HCT116 (cell line): ENCODE data around the gene SLC35F3. TPM values are rescaled to one million over a fixed set of nuclear protein-coding genes. Genes with fewer than 3 reads are reported as not detected.

Experiments
- ATAC-seq: fragments of 200-7000 bp; cut with Tn5 transposase; 2 replicates; pipeline ENCODE4 v1.9.1; 2020; ENCODE audit warnings: mild to moderate bottlenecking, moderate library complexity
- BruUV-seq: library from RNA; stranded (reverse); fragments of 400-500 nt; replicated peaks from 2 replicates; lab custom pipeline; 2021; lab: Mats Ljungman, UMichigan
- CTCF ChIA-PET: fragments of 300-600 bp; sonication (Branson Sonifier 250); formaldehyde crosslinking; loops from one replicate; lab custom pipeline; 2021; ENCODE audit warnings: antibody characterized with exemption; lab: Charles Lee
- POLR2A ChIA-PET: fragments of 300-600, 350-600 bp; sonication (Branson Sonifier 250); formaldehyde crosslinking; loops from one replicate; lab custom pipeline; 2021; ENCODE audit warnings: antibody characterized with exemption; lab: Charles Lee
- RAD21 ChIA-PET, 2 experiments: fragments of 300-600 bp; sonication (Branson Sonifier 250); formaldehyde crosslinking; loops; one replicate each; lab custom pipeline; 2023; ENCODE audit warnings: low total read pairs in 2 of 2; ENCODE audit not compliant: uncharacterized antibody in 2 of 2, unreplicated experiment in 2 of 2, low non-redundant PET in 1 of 2; lab: Charles Lee
- DNase-seq: peaks from one replicate; pipeline ENCODE4 v3.0.0-alpha.2; 2010; ENCODE audit warnings: low read depth, low spot score
- H2AFZ ChIP-seq: fragments of 200-600 bp; shearing (Covaris generic), sonication (generic); 2 replicates; pipeline ENCODE4 v1.6.1; 2017; ENCODE audit warnings: low read depth, mixed run types, mixed read lengths, antibody characterized with exemption, low read length; ENCODE audit not compliant: poor library complexity, severe bottlenecking
- H3K27ac ChIP-seq: 2 replicates; pipeline ENCODE4 v1.5.1; 2012; ENCODE audit warnings: low read depth, low read length
- H3K27me3 ChIP-seq: fragments of 200-600 bp; sonication (generic); 2 replicates; pipeline ENCODE4 v1.6.1; 2016; ENCODE audit warnings: mixed run types, low read length, mixed read lengths; ENCODE audit not compliant: insufficient read depth
- H3K36me3 ChIP-seq, 2 experiments: fragments of 200-500 bp in 1 of 2; fragments of 200-600 bp in 1 of 2; sonication (Bioruptor generic) in 1 of 2; sonication (generic) in 1 of 2; 2 replicates each; pipeline versions ENCODE4 v1.5.1 to v1.6.1; 2014 to 2016; ENCODE audit warnings: low read length in 2 of 2, inconsistent platforms in 1 of 2, mixed read lengths in 1 of 2, mixed run types in 1 of 2; ENCODE audit not compliant: insufficient read depth in 2 of 2, control insufficient read depth in 1 of 2
- H3K4me1 ChIP-seq, 2 experiments: fragments of 200-600 bp in 1 of 2; sonication (generic) in 1 of 2; 2 replicates each; pipeline versions ENCODE4 v1.5.1 to v1.6.1; 2012 to 2017; ENCODE audit warnings: low read length in 2 of 2, inconsistent platforms in 1 of 2, mild to moderate bottlenecking in 1 of 2, mixed read lengths in 1 of 2, mixed run types in 1 of 2, moderate library complexity in 1 of 2; ENCODE audit not compliant: insufficient read depth in 2 of 2, control insufficient read depth in 1 of 2
- H3K4me2 ChIP-seq: fragments of 200-600 bp; sonication (generic); 2 replicates; pipeline ENCODE4 v1.6.1; 2017; ENCODE audit warnings: mixed run types, low read length, mixed read lengths
- H3K4me3 ChIP-seq, 2 experiments: fragments of 200-600 bp in 1 of 2; sonication (generic) in 1 of 2; replicated peaks in 1 of 2; 2 replicates each; pipeline ENCODE4 v1.5.1; 2011 to 2016; ENCODE audit warnings: low read length in 2 of 2, control low read depth in 1 of 2, low read depth in 1 of 2, mild to moderate bottlenecking in 1 of 2, mixed read lengths in 1 of 2, mixed run types in 1 of 2
- H3K79me2 ChIP-seq: fragments of 200-600 bp; sonication (generic); 2 replicates; pipeline ENCODE4 v1.6.1; 2017; ENCODE audit warnings: mild to moderate bottlenecking, mixed run types, low read length, moderate library complexity, mixed read lengths; ENCODE audit not compliant: insufficient read depth
- H3K9ac ChIP-seq: fragments of 200-600 bp; sonication (generic); 2 replicates; pipeline ENCODE4 v1.6.1; 2016; ENCODE audit warnings: low read length, mixed read lengths
- H3K9me2 ChIP-seq: fragments of 200-600 bp; sonication (generic), shearing (Covaris generic); 2 replicates; pipeline ENCODE4 v1.6.1; 2017; ENCODE audit warnings: mixed run types, mild to moderate bottlenecking, moderate library complexity; ENCODE audit not compliant: insufficient read depth
- H3K9me3 ChIP-seq, 2 experiments: fragments of 200-500 bp in 1 of 2; fragments of 200-600 bp in 1 of 2; sonication (Bioruptor generic) in 1 of 2; sonication (generic) in 1 of 2; 2 replicates each; pipeline ENCODE4 v1.6.1; 2014 to 2017; ENCODE audit warnings: low read length in 2 of 2, mixed read lengths in 2 of 2, inconsistent platforms in 1 of 2, low read depth in 1 of 2, mild to moderate bottlenecking in 1 of 2, mixed run types in 1 of 2, moderate library complexity in 1 of 2; ENCODE audit not compliant: control insufficient read depth in 1 of 2, insufficient read depth in 1 of 2
- H4K20me1 ChIP-seq: fragments of 200-600 bp; sonication (generic), shearing (Covaris generic); 2 replicates; pipeline ENCODE4 v1.6.1; 2017; ENCODE audit warnings: mixed run types, mild to moderate bottlenecking, moderate library complexity; ENCODE audit not compliant: insufficient read depth
- CEBPB ChIP-seq: IDR thresholded peaks from 2 replicates; pipeline ENCODE4 v1.6.1; 2012; ENCODE audit warnings: low read depth
- POLR2A ChIP-seq: IDR thresholded peaks from 2 replicates; pipeline ENCODE4 v1.7.0; 2011; ENCODE audit warnings: borderline replicate concordance; ENCODE audit not compliant: insufficient read depth, insufficient read length; ENCODE audit errors: extremely low read depth
- RAD21 ChIP-seq: IDR thresholded peaks from 2 replicates; pipeline ENCODE4 v1.6.1; 2012; ENCODE audit warnings: low read depth, mild to moderate bottlenecking
- intact Hi-C: fragments of 100-400 bp; cut with micrococcal nuclease; formaldehyde crosslinking; loops from 2 replicates; pipeline ENCODE4 v1.10.0; 2022
- total RNA-seq: library from RNA; stranded (reverse); gene quantifications from one replicate; pipeline ENCODE4 v1.2.1, GENCODE V29; 2021; ENCODE audit not compliant: unreplicated experiment
- TF ChIP-seq, protein P1 (sequence below), 3 experiments: fragments of 200-600 bp in 1 of 3; sonication (generic) in 1 of 3; IDR thresholded peaks in 2 of 3; conservative IDR thresholded peaks in 1 of 3; 2 replicates each; pipeline ENCODE4 v1.5.1; 2012 to 2017; ENCODE audit warnings: low read depth in 2 of 3, low read length in 2 of 3, antibody characterized with exemption in 1 of 3, borderline replicate concordance in 1 of 3, control low read depth in 1 of 3, mild to moderate bottlenecking in 1 of 3, mixed read lengths in 1 of 3, mixed run types in 1 of 3, moderate library complexity in 1 of 3; ENCODE audit not compliant: insufficient read depth in 1 of 3

The SLC35F3 gene
- total RNA-seq, 1 experiment from 2014 or later, result 6.4 TPM

DNA sequence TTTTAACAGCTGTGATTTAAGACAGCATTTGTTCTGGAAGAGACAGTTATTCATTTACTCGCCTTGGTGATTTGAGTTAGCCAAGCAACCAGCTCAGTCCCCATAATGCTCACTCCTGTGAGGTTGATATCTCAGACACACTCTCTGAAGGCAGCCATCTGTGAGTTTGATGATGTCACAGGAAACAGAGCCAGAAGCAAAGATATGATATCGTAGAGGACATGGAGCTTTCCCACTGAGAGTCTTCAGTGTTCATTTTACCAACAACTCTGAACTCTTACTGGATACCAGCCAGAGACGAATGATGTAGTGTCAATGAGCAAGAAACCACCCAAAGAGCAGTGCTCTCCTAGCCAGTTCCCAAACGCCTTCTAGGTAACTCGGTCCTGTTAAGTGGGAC is 219.4 kb downstream of the SLC35F3 start (continued):
- TF ChIP-seq, protein P1, sequence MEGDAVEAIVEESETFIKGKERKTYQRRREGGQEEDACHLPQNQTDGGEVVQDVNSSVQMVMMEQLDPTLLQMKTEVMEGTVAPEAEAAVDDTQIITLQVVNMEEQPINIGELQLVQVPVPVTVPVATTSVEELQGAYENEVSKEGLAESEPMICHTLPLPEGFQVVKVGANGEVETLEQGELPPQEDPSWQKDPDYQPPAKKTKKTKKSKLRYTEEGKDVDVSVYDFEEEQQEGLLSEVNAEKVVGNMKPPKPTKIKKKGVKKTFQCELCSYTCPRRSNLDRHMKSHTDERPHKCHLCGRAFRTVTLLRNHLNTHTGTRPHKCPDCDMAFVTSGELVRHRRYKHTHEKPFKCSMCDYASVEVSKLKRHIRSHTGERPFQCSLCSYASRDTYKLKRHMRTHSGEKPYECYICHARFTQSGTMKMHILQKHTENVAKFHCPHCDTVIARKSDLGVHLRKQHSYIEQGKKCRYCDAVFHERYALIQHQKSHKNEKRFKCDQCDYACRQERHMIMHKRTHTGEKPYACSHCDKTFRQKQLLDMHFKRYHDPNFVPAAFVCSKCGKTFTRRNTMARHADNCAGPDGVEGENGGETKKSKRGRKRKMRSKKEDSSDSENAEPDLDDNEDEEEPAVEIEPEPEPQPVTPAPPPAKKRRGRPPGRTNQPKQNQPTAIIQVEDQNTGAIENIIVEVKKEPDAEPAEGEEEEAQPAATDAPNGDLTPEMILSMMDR (IDR thresholded peaks at IDR 0.05 in 2 of 3, conservative IDR thresholded peaks at IDR 0.05 in 1 of 3; ENCODE audit: borderline replicate concordance in 1 of 3, insufficient read depth in 1 of 3, low read depth in 2 of 3, low read length in 2 of 3), result no peak
- TF ChIP-seq CEBPB, result no peak

DNA sequence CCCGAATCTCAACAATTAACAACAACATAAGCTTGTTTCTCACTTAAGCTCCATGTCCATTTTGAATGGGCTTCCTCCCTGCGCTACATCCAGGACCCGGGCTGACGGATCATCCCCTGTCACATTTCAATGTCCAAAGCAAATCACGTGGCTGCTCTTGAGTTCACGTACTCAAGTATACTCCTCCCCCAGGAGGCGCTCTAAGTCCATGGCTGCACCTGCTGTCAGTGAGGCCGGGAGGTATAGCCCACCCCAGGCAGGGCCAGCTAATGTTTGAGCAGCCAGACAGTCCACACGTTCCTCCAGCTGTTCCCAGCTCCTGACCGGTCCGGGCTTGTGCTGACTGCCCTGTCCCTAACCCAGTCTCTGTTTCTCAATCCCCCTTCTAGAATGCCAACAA is 220.8 kb downstream of the SLC35F3 start:
- ChIA-PET CTCF (interaction anchor here (0.8 to 1.2 kb wide), 2 partner anchors 9 to 185 kb away, joined by 3 to 4 read pairs; no protein-coding TSS in a partner anchor), POLR2A (no interaction called here), RAD21 (no interaction called here)
- Histone ChIP-seq H3K27ac (no peak overlapping the region), H3K9me2 (no peaks in the 10 kb centered on the region), H4K20me1 (no peaks in the 10 kb centered on the region), H2AFZ (no peak overlapping the region), H3K4me3 (no peak overlapping the region), H3K36me3 (no peaks in the 10 kb centered on the region), H3K4me2 (no peak overlapping the region), H3K4me1 (peaks cover 0 to 4% of the 10 kb centered on the region in 2 experiments; a peak in 1 of 4 replicates), H3K79me2 (no peaks in the 10 kb centered on the region), H3K9me3 (no peaks in the 10 kb centered on the region), H3K27me3 (no peaks in the 10 kb centered on the region), H3K9ac (no peak overlapping the region)
- TF ChIP-seq POLR2A (no peak), RAD21 (peak; percentile 54)
- TF ChIP-seq, protein P1 (IDR thresholded peaks at IDR 0.05 in 2 of 3, conservative IDR thresholded peaks at IDR 0.05 in 1 of 3; ENCODE audit: borderline replicate concordance in 1 of 3, insufficient read depth in 1 of 3, low read depth in 2 of 3, low read length in 2 of 3), result peak in 2 of 3 experiments; percentile 49 to 52; a peak in 4 of 6 replicates
- DNase-seq (no peak), ATAC-seq (peak; percentile 82)
- intact Hi-C loops, result no loop called here
- no TSS peak for BruUV-seq
